DOHH2 (cell line): Measurements from ENCODE around the gene FNDC10.
"Not testable (repeated sequence)": the region's sequence is repeated elsewhere in the genome, so short reads cannot be mapped to it uniquely, and the experiment has no call there.

Experiments
- H3F3A ChIP-seq: fragments of 200-600 bp; sonication (generic), shearing (Covaris generic); 2 replicates; pipeline ENCODE4 v1.6.0; 2016; ENCODE audit warnings: antibody characterized with exemption, mild to moderate bottlenecking; ENCODE audit not compliant: control insufficient read depth, insufficient read depth
- H3K27ac ChIP-seq: fragments of 200-600 bp; sonication (generic); 2 replicates; pipeline ENCODE4 v1.5.1; 2014; ENCODE audit warnings: low read depth, mild to moderate bottlenecking, low read length, moderate library complexity
- H3K27me3 ChIP-seq: fragments of 200-600 bp; sonication (generic); 2 replicates; pipeline ENCODE4 v1.6.1; 2014; ENCODE audit warnings: mild to moderate bottlenecking, low read length, mixed read lengths; ENCODE audit not compliant: control insufficient read depth
- H3K36me3 ChIP-seq: fragments of 200-600 bp; sonication (generic); 2 replicates; pipeline ENCODE4 v1.6.1; 2014; ENCODE audit warnings: mild to moderate bottlenecking, low read length, moderate library complexity, mixed read lengths; ENCODE audit not compliant: control insufficient read depth
- H3K4me1 ChIP-seq: fragments of 200-600 bp; sonication (generic); 2 replicates; pipeline ENCODE4 v1.6.1; 2014; ENCODE audit warnings: mild to moderate bottlenecking, low read length, mixed read lengths; ENCODE audit not compliant: control insufficient read depth
- H3K4me2 ChIP-seq: fragments of 200-600 bp; sonication (generic); 2 replicates; pipeline ENCODE4 v1.6.0; 2014; ENCODE audit warnings: mild to moderate bottlenecking, low read length, moderate library complexity
- H3K4me3 ChIP-seq: fragments of 200-600 bp; sonication (generic); 2 replicates; pipeline ENCODE4 v1.5.1; 2014; ENCODE audit warnings: mild to moderate bottlenecking, low read length, mixed read lengths
- H3K79me2 ChIP-seq: fragments of 200-600 bp; sonication (generic); 2 replicates; pipeline ENCODE4 v1.6.1; 2014; ENCODE audit warnings: mild to moderate bottlenecking, low read length, mixed read lengths; ENCODE audit not compliant: control insufficient read depth
- H3K9me2 ChIP-seq: fragments of 200-600 bp; sonication (generic); replicated peaks from 2 replicates; pipeline ENCODE4 v1.6.1; 2014; ENCODE audit warnings: mild to moderate bottlenecking, low read length, mixed read lengths; ENCODE audit not compliant: control insufficient read depth
- H3K9me3 ChIP-seq: fragments of 200-600 bp; sonication (generic); 2 replicates; pipeline ENCODE4 v1.6.1; 2014; ENCODE audit warnings: antibody characterized with exemption, low read length, mixed read lengths; ENCODE audit not compliant: control insufficient read depth, insufficient read depth
- H4K20me1 ChIP-seq: fragments of 200-600 bp; sonication (generic); 2 replicates; pipeline ENCODE4 v1.6.0; 2014; ENCODE audit warnings: low read depth, mild to moderate bottlenecking, antibody characterized with exemption, low read length, moderate library complexity; ENCODE audit not compliant: control insufficient read depth, insufficient read depth
- EZH2phosphoT487 ChIP-seq: fragments of 200-600 bp; sonication (generic); IDR thresholded peaks from 2 replicates; pipeline ENCODE4 v1.6.1; 2017; ENCODE audit warnings: borderline replicate concordance, mild to moderate bottlenecking, antibody characterized with exemption, low read length, moderate library complexity, mixed read lengths
- TF ChIP-seq, protein P1 (sequence below): fragments of 200-600 bp; sonication (generic); IDR thresholded peaks from one replicate; pipeline ENCODE4 v1.5.1; 2014; ENCODE audit warnings: antibody characterized with exemption, mild to moderate bottlenecking, low read depth, low read length; ENCODE audit not compliant: poor library complexity, severe bottlenecking

The FNDC10 gene

DNA sequence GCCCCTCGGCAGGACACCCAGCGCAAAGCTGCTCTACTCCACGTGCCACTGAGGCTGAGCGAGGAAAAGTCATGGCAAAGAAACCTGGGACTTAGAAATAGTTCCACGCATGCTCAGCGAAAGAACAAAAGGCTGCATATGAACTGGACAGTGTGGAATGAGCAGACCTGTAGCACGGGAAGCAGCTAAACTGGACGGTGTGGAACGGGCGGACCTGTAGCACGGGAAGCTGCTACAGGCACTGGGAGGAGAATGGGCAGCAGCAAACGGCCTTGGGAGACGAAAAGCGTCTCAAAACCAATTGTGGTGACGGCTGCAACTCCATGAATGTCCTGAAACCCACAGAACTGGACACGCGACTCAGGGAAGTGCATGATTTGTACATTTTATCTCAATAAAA lies 40.9 kb downstream of the FNDC10 start:
- H3K4me3 ChIP-seq = no peak overlapping the region
- H3K27ac ChIP-seq = no peak overlapping the region
- H3K79me2 ChIP-seq = peaks cover 62% of the 10 kb centered on the region
- peaks cover 4% of the 10 kb centered on the region; the same call in 1 of the 2 replicates for H3K4me1 ChIP-seq
- H3K27me3 ChIP-seq = no peaks in the 10 kb centered on the region
- H3K36me3 ChIP-seq = peaks cover 48% of the 10 kb centered on the region
- H3K9me3 ChIP-seq = no peaks in the 10 kb centered on the region
- H3K4me2 ChIP-seq = no peak overlapping the region
- TF ChIP-seq, protein P1, sequence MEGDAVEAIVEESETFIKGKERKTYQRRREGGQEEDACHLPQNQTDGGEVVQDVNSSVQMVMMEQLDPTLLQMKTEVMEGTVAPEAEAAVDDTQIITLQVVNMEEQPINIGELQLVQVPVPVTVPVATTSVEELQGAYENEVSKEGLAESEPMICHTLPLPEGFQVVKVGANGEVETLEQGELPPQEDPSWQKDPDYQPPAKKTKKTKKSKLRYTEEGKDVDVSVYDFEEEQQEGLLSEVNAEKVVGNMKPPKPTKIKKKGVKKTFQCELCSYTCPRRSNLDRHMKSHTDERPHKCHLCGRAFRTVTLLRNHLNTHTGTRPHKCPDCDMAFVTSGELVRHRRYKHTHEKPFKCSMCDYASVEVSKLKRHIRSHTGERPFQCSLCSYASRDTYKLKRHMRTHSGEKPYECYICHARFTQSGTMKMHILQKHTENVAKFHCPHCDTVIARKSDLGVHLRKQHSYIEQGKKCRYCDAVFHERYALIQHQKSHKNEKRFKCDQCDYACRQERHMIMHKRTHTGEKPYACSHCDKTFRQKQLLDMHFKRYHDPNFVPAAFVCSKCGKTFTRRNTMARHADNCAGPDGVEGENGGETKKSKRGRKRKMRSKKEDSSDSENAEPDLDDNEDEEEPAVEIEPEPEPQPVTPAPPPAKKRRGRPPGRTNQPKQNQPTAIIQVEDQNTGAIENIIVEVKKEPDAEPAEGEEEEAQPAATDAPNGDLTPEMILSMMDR = no peak
- no peak for TF ChIP-seq EZH2phosphoT487
- 0 out of 2 replicates have a peak, but pooled peaks cover 3% of the 10 kb centered on the region for H4K20me1 ChIP-seq
- no peaks in the 10 kb centered on the region for H3K9me2 ChIP-seq
- no peaks in the 10 kb centered on the region for H3F3A ChIP-seq

DNA sequence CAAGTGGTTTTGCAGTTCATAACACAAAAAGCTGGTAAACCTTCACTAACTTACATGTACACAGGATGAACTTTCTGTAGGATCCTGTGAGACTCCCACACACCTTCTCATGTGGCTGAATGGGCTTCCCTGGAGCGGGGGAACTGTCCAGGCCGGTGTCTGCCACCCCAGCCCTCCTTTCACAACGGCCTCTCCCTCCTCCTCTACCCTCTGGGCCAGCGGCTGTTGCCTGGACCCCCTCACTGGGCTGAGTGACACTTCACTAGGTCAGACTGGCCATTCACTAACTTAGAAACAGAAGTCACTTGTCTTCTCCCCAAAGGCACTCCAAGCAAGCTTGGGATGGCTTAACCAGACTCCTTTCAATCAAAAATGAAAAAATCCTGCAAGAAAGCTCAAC lies 41.3 kb downstream of the FNDC10 start:
- Histone ChIP-seq H3K36me3 (peaks cover 43% of the 10 kb centered on the region), H3K4me3 (no peak overlapping the region), H3K4me2 (no peak overlapping the region), H3K27me3 (no peaks in the 10 kb centered on the region), H3K9me2 (no peaks in the 10 kb centered on the region), H4K20me1 (0 out of 2 replicates have a peak, but pooled peaks cover 3% of the 10 kb centered on the region), H3K27ac (no peak overlapping the region), H3K79me2 (peaks cover 61% of the 10 kb centered on the region), H3F3A (no peaks in the 10 kb centered on the region), H3K9me3 (no peaks in the 10 kb centered on the region), H3K4me1 (peaks cover 4% of the 10 kb centered on the region; the same call in 1 of the 2 replicates)
- no peak for TF ChIP-seq EZH2phosphoT487
- TF ChIP-seq, protein P1 = no peak

DNA sequence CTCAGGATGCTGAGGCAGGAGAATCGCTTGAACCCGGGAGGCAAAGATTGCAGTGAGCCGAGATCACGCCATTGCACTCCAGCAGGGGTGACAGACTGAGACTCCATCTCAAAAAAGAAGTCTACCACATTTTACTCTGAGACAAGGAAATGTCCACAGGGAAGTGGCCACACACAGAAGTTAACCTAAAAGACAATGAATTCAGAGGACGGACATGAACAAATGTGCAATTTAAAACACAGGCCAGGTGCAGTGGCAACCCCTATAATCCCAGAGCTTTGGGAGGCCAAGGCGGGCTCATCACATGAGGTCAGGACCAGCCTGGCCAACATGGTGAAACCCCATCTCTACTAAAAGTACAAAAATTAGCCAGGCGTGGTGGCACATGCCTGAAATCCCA lies 42.2 kb downstream of the FNDC10 start:
- not testable (repeated sequence) for H3K4me3 ChIP-seq, H3K27me3 ChIP-seq, H3K4me2 ChIP-seq, H3K27ac ChIP-seq, H4K20me1 ChIP-seq, H3K9me2 ChIP-seq, H3K4me1 ChIP-seq, H3K9me3 ChIP-seq, H3F3A ChIP-seq
- H3K79me2 ChIP-seq = peaks cover 55% of the 10 kb centered on the region
- H3K36me3 ChIP-seq = peaks cover 36% of the 10 kb centered on the region

DNA sequence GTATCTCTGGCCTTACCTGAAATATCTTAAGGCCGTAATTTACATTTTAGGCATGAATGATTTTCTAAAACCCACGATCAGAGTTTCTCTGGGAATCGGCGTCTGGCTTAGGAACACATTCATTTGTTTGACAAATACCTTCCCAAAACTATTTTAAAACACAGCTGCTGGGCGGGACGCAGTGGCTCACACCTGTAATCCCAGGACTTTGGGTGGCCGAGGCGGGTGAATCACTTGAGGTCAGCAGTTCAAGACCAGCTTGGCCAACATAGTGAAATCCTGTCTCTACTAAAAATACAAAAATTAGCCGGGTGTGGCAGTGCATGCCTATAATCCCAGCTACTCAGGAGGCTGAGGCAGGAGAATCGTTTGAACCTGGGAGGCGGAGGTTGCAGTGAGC lies 43.0 kb downstream of the FNDC10 start:
- H3K4me3 ChIP-seq, H4K20me1 ChIP-seq, H3K4me2 ChIP-seq, H3K27me3 ChIP-seq, H3K4me1 ChIP-seq, H3K9me3 ChIP-seq, H3K27ac ChIP-seq, H3K9me2 ChIP-seq, H3F3A ChIP-seq: not testable (repeated sequence)
- H3K36me3 ChIP-seq = peaks cover 29% of the 10 kb centered on the region
- peaks cover 53% of the 10 kb centered on the region for H3K79me2 ChIP-seq
